Uterus (tissue), 4 donors: ENCODE measurements around the gene SLC35G6. TPM values are rescaled to one million over a fixed set of nuclear protein-coding genes. Genes with fewer than 3 reads are reported as not detected.
A peak's percentile ranks its signal among the peaks of the same experiment; 100 is the strongest.
"Not testable (repeated sequence)": the region's sequence is repeated elsewhere in the genome, so short reads cannot be mapped to it uniquely, and the experiment has no call there.

Experiments used
- DNase-seq, 2 donors: peaks; one replicate each; pipeline ENCODE4 v3.0.0-alpha.2; 2019 to 2020
- H3K27ac ChIP-seq, 2 donors: fragments of 200-600 bp; sonication (generic); 1 replicate in 1 of 2; 2 replicates in 1 of 2; pipeline ENCODE4 v1.5.1; 2016 to 2018
- H3K27me3 ChIP-seq, 2 donors: fragments of 200-600 bp; sonication (generic); one replicate each; pipeline ENCODE4 v1.5.1; 2018 to 2019; ENCODE audit warnings: control low read depth in 1 of 2
- H3K36me3 ChIP-seq, 2 donors: fragments of 200-600 bp; sonication (generic); one replicate each; pipeline ENCODE4 v1.5.1; 2019; ENCODE audit warnings: control low read depth in 1 of 2
- H3K4me1 ChIP-seq, 2 donors: fragments of 200-600 bp; sonication (generic); one replicate each; pipeline ENCODE4 v1.5.1; 2018 to 2019; ENCODE audit warnings: control low read depth in 1 of 2
- H3K4me3 ChIP-seq, 2 donors: fragments of 200-600 bp; sonication (generic); 1 replicate in 1 of 2; 2 replicates in 1 of 2; pipeline ENCODE4 v1.5.1; 2018 to 2019; ENCODE audit warnings: mild to moderate bottlenecking in 1 of 2
- H3K9me3 ChIP-seq, 2 donors: fragments of 200-600 bp; sonication (generic); one replicate each; pipeline ENCODE4 v1.5.1; 2019; ENCODE audit warnings: control low read depth in 1 of 2
- CTCF ChIP-seq, 4 experiments: fragments of 200-600 bp in 2 of 4; fragments of 450-650 bp in 2 of 4; sonication (generic) in 2 of 4; IDR thresholded peaks; one replicate each; pipeline ENCODE4 v1.5.1; 2016 to 2019; ENCODE audit warnings: antibody characterized with exemption in 4 of 4, mild to moderate bottlenecking in 2 of 4, moderate library complexity in 1 of 4
- POLR2A ChIP-seq, 2 donors: fragments of 450-650 bp; IDR thresholded peaks; one replicate each; pipeline ENCODE4 v1.6.1; 2016; ENCODE audit warnings: antibody characterized with exemption in 2 of 2, mild to moderate bottlenecking in 1 of 2, moderate library complexity in 1 of 2
- intact Hi-C: fragments of 100-400 bp; cut with DNase I; formaldehyde crosslinking; loops from one replicate; pipeline ENCODE4 v1.15.1; 2023; ENCODE audit warnings: low total_unique reads
- total RNA-seq, 4 donors: library from RNA; depleted of rRNA in 3 of 4; stranded (reverse); fragments of >200 nt in 3 of 4; gene quantifications; one replicate each; pipeline versions ENCODE4 v1.1.0 to v1.2.4, GENCODE V29; 2014 to 2023
- donor health status: DM: yes; HTN: yes; CAD: no.

Gene SLC35G6
- total RNA-seq, 4 donors from 2014 or later = not detected

- no peak for TF ChIP-seq CTCF (IDR thresholded peaks at IDR 0.05)
- no peak for TF ChIP-seq POLR2A (IDR thresholded peaks at IDR 0.05)
- Histone ChIP-seq H3K4me3 (no peak overlapping the region), H3K27me3 (no peaks in the 10 kb centered on the region), H3K27ac (peak overlapping the region; percentile 59 to 62), H3K4me1 (peaks cover 6 to 8% of the 10 kb centered on the region in 2 donors), H3K9me3 (no peaks in the 10 kb centered on the region), H3K36me3 (no peaks in the 10 kb centered on the region)
- intact Hi-C loops = no loop called here
- peak in 1 of 2 donors; percentile 32 for DNase-seq
These were observed 12.3 kb upstream of the SLC35G6 start for GRCh38 chr17:7468804-7469389.

GRCh38 chr17:7469843-7470242 lies 11.4 kb upstream of the SLC35G6 start:
- intact Hi-C loops, H3K27me3 ChIP-seq, DNase-seq, H3K4me1 ChIP-seq, H3K9me3 ChIP-seq, H3K36me3 ChIP-seq, H3K4me3 ChIP-seq: not testable (repeated sequence)
- H3K27ac ChIP-seq = peak overlapping the region in 1 of 2 donors; percentile 59

GRCh38 chr17:7470457-7470973 lies 10.7 kb upstream of the SLC35G6 start:
- DNase-seq, H3K4me1 ChIP-seq, H3K27me3 ChIP-seq, intact Hi-C loops, H3K27ac ChIP-seq, H3K9me3 ChIP-seq, H3K4me3 ChIP-seq, H3K36me3 ChIP-seq: not testable (repeated sequence)

GRCh38 chr17:7471729-7472128 lies 9.5 kb upstream of the SLC35G6 start:
- Histone ChIP-seq H3K4me3 (no peak overlapping the region), H3K27ac (no peak overlapping the region), H3K4me1 (peaks cover 6% of the 10 kb centered on the region in 2 donors), H3K9me3 (no peaks in the 10 kb centered on the region), H3K27me3 (no peaks in the 10 kb centered on the region), H3K36me3 (no peaks in the 10 kb centered on the region)
- DNase-seq = no peak
- intact Hi-C loops = no loop called here
- no peak for TF ChIP-seq POLR2A (IDR thresholded peaks at IDR 0.05)

GRCh38 chr17:7474767-7475166 lies 6.5 kb upstream of the SLC35G6 start:
- H3K4me1 ChIP-seq, intact Hi-C loops, H3K4me3 ChIP-seq, H3K27me3 ChIP-seq, H3K9me3 ChIP-seq, DNase-seq, H3K36me3 ChIP-seq: not testable (repeated sequence)
- peak overlapping the region in 1 of 2 donors; percentile 99 for H3K27ac ChIP-seq

- Histone ChIP-seq H3K4me3 (no peak overlapping the region), H3K36me3 (no peaks in the 10 kb centered on the region), H3K27ac (peak overlapping the region; percentile 99 to 100), H3K4me1 (peaks cover 0 to 4% of the 10 kb centered on the region in 2 donors), H3K27me3 (no peaks in the 10 kb centered on the region), H3K9me3 (no peaks in the 10 kb centered on the region)
- intact Hi-C loops = no loop called here
- DNase-seq = peak; percentile 59 to 71
- TF ChIP-seq POLR2A (IDR thresholded peaks at IDR 0.05) (peak in 1 of 2 donors; percentile 24), CTCF (IDR thresholded peaks at IDR 0.05) (no peak)
These were observed 5.4 kb upstream of the SLC35G6 start for GRCh38 chr17:7475764-7476422.

- no peaks in the 10 kb centered on the region for H3K9me3 ChIP-seq
- no peak overlapping the region for H3K4me3 ChIP-seq
- intact Hi-C loops = no loop called here
- H3K36me3 ChIP-seq = no peaks in the 10 kb centered on the region
- peaks cover 0 to 4% of the 10 kb centered on the region in 2 donors for H3K4me1 ChIP-seq
- no peak for DNase-seq
- H3K27me3 ChIP-seq = no peaks in the 10 kb centered on the region
- TF ChIP-seq CTCF (IDR thresholded peaks at IDR 0.05) (no peak), POLR2A (IDR thresholded peaks at IDR 0.05) (no peak)
- peak overlapping the region; percentile 99 to 100 for H3K27ac ChIP-seq
These were observed 4.8 kb upstream of the SLC35G6 start for GRCh38 chr17:7476494-7476893.
